GM19023 (cell line): ENCODE measurements around the gene KCNQ2.

Experiments
- ATAC-seq: cut with Tn5 transposase; IDR thresholded peaks from one replicate; pipeline ENCODE4 v1.9.1; 2021; ENCODE audit warnings: mild to moderate bottlenecking, moderate library complexity; ENCODE audit not compliant: unreplicated experiment

The KCNQ2 gene

GRCh38 chr20:63361519-63362435 lies 110.7 kb downstream of the KCNQ2 start:
- no peak for ATAC-seq

GRCh38 chr20:63360850-63361518 lies 111.5 kb downstream of the KCNQ2 start, which contains the start of gene CHRNA4:
CHRNA4 (minus strand) TSS chr20:63361349; CDS start chr20:63361165, 184 bp downstream.
- no peak for ATAC-seq

- ATAC-seq, result no peak
Measured at GRCh38 chr20:63359937-63360849, 112.3 kb downstream of the KCNQ2 start.

- no peak for ATAC-seq
Measured at GRCh38 chr20:63359164-63359934, 113.1 kb downstream of the KCNQ2 start.

GRCh38 chr20:63357921-63358905 lies 114.2 kb downstream of the KCNQ2 start:
- ATAC-seq, result no peak

- no peak for ATAC-seq
Measured at GRCh38 chr20:63356931-63357879, 115.2 kb downstream of the KCNQ2 start.

GRCh38 chr20:63356511-63356910 lies 115.9 kb downstream of the KCNQ2 start:
- no peak for ATAC-seq

- no peak for ATAC-seq
Measured at GRCh38 chr20:63355781-63356295, 116.6 kb downstream of the KCNQ2 start.

GRCh38 chr20:63354636-63355350 lies 117.7 kb downstream of the KCNQ2 start:
- ATAC-seq, result no peak

- ATAC-seq, result no peak
Measured at GRCh38 chr20:63352811-63353221, 119.6 kb downstream of the KCNQ2 start.

GRCh38 chr20:63351811-63352591 lies 120.5 kb downstream of the KCNQ2 start:
- no peak for ATAC-seq

- ATAC-seq, result no peak
Measured at GRCh38 chr20:63351326-63351700, 121.1 kb downstream of the KCNQ2 start.

GRCh38 chr20:63350597-63351325 lies 121.7 kb downstream of the KCNQ2 start:
- ATAC-seq, result no peak
